ENCODE results near the gene PKP1. TPM values are rescaled to one million over a fixed set of nuclear protein-coding genes. Genes with fewer than 3 reads are reported as not detected.

PKP1 gene
- total RNA-seq, 2 experiments from 2014 or later = not detected

DNA sequence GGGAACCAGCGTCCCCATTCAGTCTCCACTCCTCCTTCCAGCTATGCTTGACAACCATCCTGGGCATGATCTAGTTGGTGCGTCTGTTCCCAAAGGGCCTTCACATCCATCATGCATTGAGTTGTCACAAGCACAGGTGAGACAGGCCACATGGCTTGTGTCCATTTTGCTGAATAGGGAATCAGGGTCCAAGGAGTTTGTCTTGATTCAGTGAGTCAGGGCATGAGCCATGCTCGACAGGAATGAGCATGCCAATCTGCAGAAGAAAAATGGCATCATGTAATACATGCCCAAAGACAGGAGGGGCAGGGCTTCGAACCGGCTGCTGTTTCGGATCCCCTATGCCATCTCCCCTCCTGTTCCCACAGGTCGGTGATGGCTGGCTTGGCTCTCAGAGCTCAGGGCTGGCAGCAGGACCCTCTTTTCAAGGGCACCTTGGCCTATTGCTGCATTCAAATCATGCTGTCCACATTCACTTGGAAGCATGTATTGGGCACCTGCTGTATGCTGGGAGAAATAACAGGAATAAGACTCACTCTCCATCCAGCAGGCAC, 44.5 kb downstream of the PKP1 start:
- DNase-seq (no peak), ATAC-seq (no peak)
- CTCF ChIA-PET = interaction anchor here (1.1 kb wide), 1 partner anchor 15 kb away, joined by 4 read pairs; no protein-coding TSS in a partner anchor
- H3K4me3 Mint-ChIP-seq = no peak overlapping the region
- H3K27me3 Mint-ChIP-seq (ENCODE audit: low read depth) = no peaks in the 10 kb centered on the region
- H3K27ac Mint-ChIP-seq = no peak overlapping the region
- H3K9me3 Mint-ChIP-seq (ENCODE audit: insufficient read depth) = no peaks in the 10 kb centered on the region
- H3K36me3 Mint-ChIP-seq (ENCODE audit: low read depth) = no peaks in the 10 kb centered on the region
- no peaks in the 10 kb centered on the region for H3K4me1 Mint-ChIP-seq (ENCODE audit: low read depth)
- POLR2A ChIA-PET = no interaction called here

DNA sequence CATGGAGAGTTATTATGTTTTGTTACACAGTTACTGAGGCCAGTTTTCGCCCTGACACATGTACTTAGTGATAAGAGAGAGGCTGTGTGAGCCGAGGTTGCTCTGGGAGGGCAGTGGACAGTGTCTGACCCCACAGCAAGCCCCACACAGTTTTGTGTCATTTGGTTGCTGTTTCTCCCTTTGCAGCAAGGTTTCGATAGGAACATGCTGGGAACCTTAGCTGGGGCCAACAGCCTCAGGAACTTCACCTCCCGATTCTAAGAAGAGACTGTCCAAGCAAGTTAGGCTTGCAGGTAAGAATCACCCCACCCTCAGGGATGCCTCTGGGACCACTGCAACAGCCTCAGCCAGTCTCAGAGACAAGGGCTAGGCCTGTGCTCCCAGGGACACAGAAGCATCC, 45.3 kb downstream of the PKP1 start:
- Mint-ChIP-seq H3K4me3 (no peak overlapping the region), H3K27me3 (ENCODE audit: low read depth) (no peaks in the 10 kb centered on the region), H3K9me3 (ENCODE audit: insufficient read depth) (no peaks in the 10 kb centered on the region), H3K4me1 (ENCODE audit: low read depth) (no peaks in the 10 kb centered on the region), H3K36me3 (ENCODE audit: low read depth) (no peaks in the 10 kb centered on the region), H3K27ac (no peak overlapping the region)
- ATAC-seq (no peak), DNase-seq (no peak)
- CTCF ChIA-PET = no interaction called here
- POLR2A ChIA-PET = no interaction called here

DNA sequence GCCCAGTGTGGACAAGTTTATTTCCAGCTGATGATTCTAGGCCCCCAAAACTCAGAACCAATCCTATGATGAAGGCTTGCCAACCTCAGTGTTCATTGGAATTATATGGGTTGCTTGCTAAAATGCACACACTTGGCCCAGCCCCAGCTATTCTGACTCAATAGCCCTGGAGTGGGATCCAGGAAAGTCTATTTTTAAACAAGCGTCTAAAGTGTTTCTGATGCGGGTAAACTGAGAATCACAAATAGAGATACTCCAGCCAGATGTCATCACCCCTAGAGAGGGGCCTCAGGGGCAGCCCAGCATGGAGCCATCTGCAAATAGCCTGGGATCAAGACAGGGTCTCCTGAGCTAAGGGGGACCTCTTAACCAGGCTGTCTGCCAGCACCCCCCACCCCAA, 46.0 kb downstream of the PKP1 start:
- ATAC-seq = no peak
- H3K27me3 Mint-ChIP-seq (ENCODE audit: low read depth) = no peaks in the 10 kb centered on the region
- no peaks in the 10 kb centered on the region for H3K4me1 Mint-ChIP-seq (ENCODE audit: low read depth)
- H3K9me3 Mint-ChIP-seq (ENCODE audit: insufficient read depth) = no peaks in the 10 kb centered on the region
- no peak overlapping the region for H3K27ac Mint-ChIP-seq
- ChIA-PET CTCF (no interaction called here), POLR2A (no interaction called here)
- no peaks in the 10 kb centered on the region for H3K36me3 Mint-ChIP-seq (ENCODE audit: low read depth)
- H3K4me3 Mint-ChIP-seq = no peak overlapping the region
- DNase-seq = no peak

GRCh38 chr1:201329801-201330200, 46.5 kb downstream of the PKP1 start:
- ChIA-PET POLR2A (no interaction called here), CTCF (interaction anchor here (1.6 kb wide), 1 partner anchor 17 kb away, joined by 6 read pairs; no protein-coding TSS in a partner anchor)
- Mint-ChIP-seq H3K9me3 (ENCODE audit: insufficient read depth) (no peaks in the 10 kb centered on the region), H3K4me3 (no peak overlapping the region), H3K27ac (no peak overlapping the region), H3K4me1 (ENCODE audit: low read depth) (no peaks in the 10 kb centered on the region), H3K36me3 (ENCODE audit: low read depth) (no peaks in the 10 kb centered on the region), H3K27me3 (ENCODE audit: low read depth) (no peaks in the 10 kb centered on the region)
- no peak for ATAC-seq
- no peak for DNase-seq

DNA sequence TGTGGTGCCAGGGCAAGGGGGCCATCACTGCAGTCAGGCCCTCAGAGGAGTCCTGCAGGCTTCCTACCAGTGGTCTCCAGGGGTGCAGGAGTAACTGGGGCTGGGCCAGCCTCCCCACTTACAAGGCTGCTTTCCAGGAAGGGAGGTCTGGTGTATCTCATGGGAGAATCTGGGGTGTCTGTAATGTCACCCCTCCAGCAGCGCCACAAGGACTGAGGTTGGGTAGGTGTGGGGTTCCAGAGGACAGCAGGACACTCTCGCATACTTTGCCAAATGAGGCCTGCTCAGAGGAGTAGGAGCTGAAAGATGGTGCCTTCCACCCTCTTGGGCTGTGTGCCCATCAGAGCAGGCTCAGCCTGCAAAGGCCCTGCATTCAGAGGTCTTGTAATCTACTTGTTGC, 47.2 kb downstream of the PKP1 start:
- H3K27me3 Mint-ChIP-seq (ENCODE audit: low read depth) = no peaks in the 10 kb centered on the region
- DNase-seq (no peak), ATAC-seq (no peak)
- H3K27ac Mint-ChIP-seq = no peak overlapping the region
- ChIA-PET CTCF (interaction anchor here (1.6 kb wide), 1 partner anchor 17 kb away, joined by 6 read pairs; no protein-coding TSS in a partner anchor), POLR2A (no interaction called here)
- no peaks in the 10 kb centered on the region for H3K36me3 Mint-ChIP-seq (ENCODE audit: low read depth)
- H3K4me1 Mint-ChIP-seq (ENCODE audit: low read depth) = no peaks in the 10 kb centered on the region
- H3K4me3 Mint-ChIP-seq = no peak overlapping the region
- H3K9me3 Mint-ChIP-seq (ENCODE audit: insufficient read depth) = no peaks in the 10 kb centered on the region

- no peak overlapping the region for H3K4me3 Mint-ChIP-seq
- ChIA-PET POLR2A (no interaction called here), CTCF (interaction anchor here (1.6 kb wide), 1 partner anchor 16 kb away, joined by 6 read pairs; no protein-coding TSS in a partner anchor)
- no peaks in the 10 kb centered on the region for H3K36me3 Mint-ChIP-seq (ENCODE audit: low read depth)
- no peaks in the 10 kb centered on the region for H3K27me3 Mint-ChIP-seq (ENCODE audit: low read depth)
- H3K4me1 Mint-ChIP-seq (ENCODE audit: low read depth) = no peaks in the 10 kb centered on the region
- H3K9me3 Mint-ChIP-seq (ENCODE audit: insufficient read depth) = no peaks in the 10 kb centered on the region
- H3K27ac Mint-ChIP-seq = no peak overlapping the region
- ATAC-seq = no peak
- no peak for DNase-seq
Observed at GRCh38 chr1:201331166-201331565, 47.9 kb downstream of the PKP1 start.

- no peak overlapping the region for H3K27ac Mint-ChIP-seq
- DNase-seq (no peak), ATAC-seq (no peak)
- ChIA-PET CTCF (no interaction called here), POLR2A (no interaction called here)
- H3K36me3 Mint-ChIP-seq (ENCODE audit: low read depth) = no peaks in the 10 kb centered on the region
- no peaks in the 10 kb centered on the region for H3K4me1 Mint-ChIP-seq (ENCODE audit: low read depth)
- no peaks in the 10 kb centered on the region for H3K9me3 Mint-ChIP-seq (ENCODE audit: insufficient read depth)
- H3K4me3 Mint-ChIP-seq = no peak overlapping the region
- H3K27me3 Mint-ChIP-seq (ENCODE audit: low read depth) = no peaks in the 10 kb centered on the region
Observed at GRCh38 chr1:201332021-201332420, 48.7 kb downstream of the PKP1 start.

DNA sequence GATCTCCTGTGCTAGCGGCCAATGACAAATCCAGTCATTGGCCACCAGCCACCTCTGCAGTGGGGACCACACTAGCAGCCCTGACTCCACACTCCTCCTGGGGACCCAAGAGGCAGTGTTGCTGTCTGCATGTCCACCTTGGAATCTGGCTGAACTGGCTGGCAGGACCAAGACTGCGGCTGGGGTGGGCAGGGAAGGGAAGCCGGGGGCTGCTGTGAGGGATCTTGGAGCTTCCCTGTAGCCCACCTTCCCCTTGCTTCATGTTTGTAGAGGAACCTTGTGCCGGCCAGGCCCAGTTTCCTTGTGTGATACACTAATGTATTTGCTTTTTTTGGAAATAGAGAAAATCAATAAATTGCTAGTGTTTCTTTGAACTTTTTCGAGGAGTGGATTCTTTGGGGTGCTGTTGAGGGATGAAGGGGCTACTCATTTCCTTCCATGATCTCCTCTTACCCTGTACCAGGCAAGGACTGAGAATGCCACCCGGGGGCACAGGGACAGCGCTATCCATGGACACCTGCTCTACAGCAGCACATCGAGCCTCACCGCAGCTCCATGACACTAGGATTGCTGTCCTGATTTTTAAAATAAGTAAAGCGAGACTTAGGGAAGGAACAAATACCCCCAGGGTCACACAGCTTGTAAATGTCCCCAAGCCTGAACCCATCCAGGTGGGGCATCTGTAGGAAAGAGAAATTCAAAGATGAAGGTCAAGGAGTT, 49.5 kb downstream of the PKP1 start:
- Mint-ChIP-seq H3K27me3 (ENCODE audit: low read depth) (no peaks in the 10 kb centered on the region), H3K4me3 (no peak overlapping the region), H3K4me1 (ENCODE audit: low read depth) (no peaks in the 10 kb centered on the region), H3K27ac (no peak overlapping the region), H3K36me3 (ENCODE audit: low read depth) (no peaks in the 10 kb centered on the region), H3K9me3 (ENCODE audit: insufficient read depth) (no peaks in the 10 kb centered on the region)
- ATAC-seq = no peak
- POLR2A ChIA-PET = no interaction called here
- CTCF ChIA-PET = no interaction called here
- DNase-seq = no peak

DNA sequence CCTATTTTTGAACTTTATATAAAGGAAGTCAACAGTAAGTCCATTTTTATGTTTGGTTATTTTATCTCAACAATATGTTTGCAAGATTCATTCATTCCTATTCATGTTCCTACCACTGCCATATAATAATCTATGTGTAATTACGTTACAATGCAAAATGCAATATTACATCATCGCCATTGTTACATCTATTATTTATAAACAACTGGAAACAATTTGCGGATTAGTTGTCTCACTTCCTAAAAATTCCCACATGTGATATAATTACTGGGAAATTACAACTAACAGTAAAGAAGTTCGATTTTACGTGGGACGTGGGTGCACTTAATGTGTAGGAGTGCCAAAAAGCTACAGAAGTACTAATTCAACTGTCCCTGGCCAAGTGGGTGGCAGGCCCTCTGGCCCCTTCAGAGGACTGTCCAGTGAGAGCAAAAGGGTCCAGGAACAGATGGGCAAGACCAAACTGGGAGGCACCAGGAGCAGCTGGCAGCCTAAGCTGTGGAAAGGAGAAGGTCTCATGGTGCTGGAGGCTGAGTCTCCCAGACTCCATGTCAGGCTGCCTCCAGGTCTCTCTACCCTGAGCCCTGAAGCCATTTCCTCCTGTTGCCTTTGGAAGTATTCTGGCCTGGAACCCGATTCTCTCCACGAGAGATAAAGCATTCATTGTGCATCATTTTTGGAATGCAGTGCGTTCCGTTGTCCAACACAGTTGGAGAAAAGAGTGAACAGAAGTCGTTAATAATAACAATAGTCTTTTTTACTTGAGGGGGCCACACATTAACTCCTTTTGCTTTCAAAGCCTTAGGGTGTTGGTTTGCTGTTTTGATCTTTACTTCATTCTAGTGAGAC, 51.2 kb downstream of the PKP1 start:
- POLR2A ChIA-PET = no interaction called here
- CTCF ChIA-PET = no interaction called here
- no peaks in the 10 kb centered on the region for H3K4me1 Mint-ChIP-seq (ENCODE audit: low read depth)
- no peaks in the 10 kb centered on the region for H3K36me3 Mint-ChIP-seq (ENCODE audit: low read depth)
- H3K9me3 Mint-ChIP-seq (ENCODE audit: insufficient read depth) = no peaks in the 10 kb centered on the region
- no peak for ATAC-seq
- peaks cover 4% of the 10 kb centered on the region for H3K27me3 Mint-ChIP-seq (ENCODE audit: low read depth)
- no peak for DNase-seq
- no peak overlapping the region for H3K27ac Mint-ChIP-seq
- H3K4me3 Mint-ChIP-seq = no peak overlapping the region

DNA sequence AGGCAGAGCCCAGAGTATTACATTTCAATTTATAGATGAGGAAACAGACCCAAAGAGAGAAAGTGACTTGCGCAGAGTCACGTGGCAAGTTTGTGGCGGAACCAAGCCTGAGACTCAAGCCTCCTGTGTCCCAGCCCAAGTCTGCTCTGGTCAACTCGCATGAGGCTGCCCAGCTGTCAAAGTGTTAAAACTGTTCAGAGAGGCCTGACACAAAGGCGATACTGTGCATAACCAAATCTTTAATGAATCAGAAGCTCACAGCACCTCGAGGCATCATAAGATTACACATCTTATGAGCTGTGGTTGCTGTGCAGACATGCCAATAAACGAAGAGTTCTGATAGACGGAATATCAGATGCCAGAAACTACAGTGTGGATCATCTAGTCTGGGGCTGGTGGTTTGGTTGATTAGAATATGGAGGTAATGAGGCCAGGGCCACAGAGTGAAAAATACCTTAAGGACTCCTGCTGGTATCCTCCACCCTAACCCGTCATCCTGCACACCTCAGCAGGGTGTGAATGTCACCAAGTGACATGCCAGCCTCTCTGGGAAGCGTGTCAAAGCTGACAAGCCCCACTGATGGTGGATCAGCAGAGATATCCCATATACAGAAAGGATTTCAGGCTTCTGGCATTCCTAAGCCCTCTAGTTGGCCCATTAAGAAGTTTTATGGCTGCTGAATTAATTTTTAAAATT, 52.0 kb downstream of the PKP1 start:
- no peak for DNase-seq
- Mint-ChIP-seq H3K36me3 (ENCODE audit: low read depth) (no peaks in the 10 kb centered on the region), H3K4me1 (ENCODE audit: low read depth) (no peaks in the 10 kb centered on the region), H3K9me3 (ENCODE audit: insufficient read depth) (no peaks in the 10 kb centered on the region), H3K27me3 (ENCODE audit: low read depth) (peaks cover 7% of the 10 kb centered on the region), H3K4me3 (no peak overlapping the region), H3K27ac (no peak overlapping the region)
- no peak for ATAC-seq
- CTCF ChIA-PET = no interaction called here
- POLR2A ChIA-PET = no interaction called here

DNA sequence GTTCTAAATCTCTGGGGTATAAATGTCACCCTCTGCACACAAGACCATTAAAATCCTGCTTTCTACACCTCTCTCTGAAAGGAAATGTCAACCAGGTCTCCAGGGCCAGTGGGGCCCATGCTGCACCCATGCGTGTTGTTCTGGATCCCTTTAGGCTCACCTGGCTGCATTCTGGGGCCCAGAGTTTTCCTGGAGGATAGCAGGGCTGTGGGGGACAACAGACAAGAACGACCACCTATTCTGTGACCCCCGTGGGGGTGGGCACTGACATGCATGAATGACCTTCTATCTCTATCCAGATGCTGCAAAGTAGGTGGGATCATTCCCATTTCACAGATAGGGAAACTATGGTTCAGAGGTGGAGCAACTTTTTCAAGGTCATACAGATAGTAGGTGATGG, 52.6 kb downstream of the PKP1 start:
- no peaks in the 10 kb centered on the region for H3K4me1 Mint-ChIP-seq (ENCODE audit: low read depth)

More for the DNA sequence above, 52.6 kb downstream of the PKP1 start:
- DNase-seq = no peak
- H3K4me3 Mint-ChIP-seq = no peak overlapping the region
- POLR2A ChIA-PET = no interaction called here
- peaks cover 11% of the 10 kb centered on the region for H3K27me3 Mint-ChIP-seq (ENCODE audit: low read depth)
- CTCF ChIA-PET = interaction anchor here (1.8 kb wide), 1 partner anchor 11 kb away, joined by 5 read pairs; no protein-coding TSS in a partner anchor
- no peaks in the 10 kb centered on the region for H3K36me3 Mint-ChIP-seq (ENCODE audit: low read depth)
- H3K9me3 Mint-ChIP-seq (ENCODE audit: insufficient read depth) = no peaks in the 10 kb centered on the region
- ATAC-seq = no peak
- H3K27ac Mint-ChIP-seq = no peak overlapping the region

Measured in activated CD8-positive, alpha-beta T cell treated with anti-CD3 and anti-CD28 coated beads, Interleukin-2, amount 10 ng/mL, durations not matched to agents 7 days and 5 days (primary cell).